Measurements from ENCODE around the gene SPTBN2.

The SPTBN2 gene

GRCh38 chr11:66719111-66719872 is 9.7 kb downstream of the SPTBN2 start:
- no peak overlapping the region for H3K4me3 ChIP-seq (ENCODE audit: low read length)
- TF ChIP-seq ZNF274 (IDR thresholded peaks at IDR 0.05; ENCODE audit: low read depth, low read length): no peak

- no peak overlapping the region for H3K4me3 ChIP-seq (ENCODE audit: low read length)
- TF ChIP-seq ZNF274 (IDR thresholded peaks at IDR 0.05; ENCODE audit: low read depth, low read length): no peak
These were observed 10.6 kb downstream of the SPTBN2 start for GRCh38 chr11:66718320-66718971.

GRCh38 chr11:66717925-66718319 is 11.1 kb downstream of the SPTBN2 start:
- no peak overlapping the region for H3K4me3 ChIP-seq (ENCODE audit: low read length)
- TF ChIP-seq ZNF274 (IDR thresholded peaks at IDR 0.05; ENCODE audit: low read depth, low read length): no peak

DNA sequence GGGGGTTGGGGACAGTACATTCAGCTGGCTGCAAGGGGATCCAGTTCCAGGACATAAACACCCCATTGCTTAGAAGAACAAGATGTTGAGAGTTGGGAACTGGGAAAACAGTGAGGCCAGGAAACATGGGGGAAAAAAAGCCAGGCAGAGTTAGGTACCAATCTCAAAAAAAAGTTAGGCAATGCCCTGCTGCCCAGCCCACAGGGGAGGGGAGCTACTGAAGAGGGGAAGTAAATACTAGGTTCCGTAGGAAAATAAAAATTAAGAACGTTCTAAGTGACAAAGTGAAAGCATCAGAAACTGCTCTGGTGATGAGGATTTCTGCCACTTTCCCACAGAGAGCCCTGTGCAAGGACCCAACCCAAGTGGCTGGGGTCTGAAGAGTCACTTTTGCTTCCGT is 12.0 kb downstream of the SPTBN2 start:
- no peak overlapping the region for H3K4me3 ChIP-seq (ENCODE audit: low read length)
- TF ChIP-seq ZNF274 (IDR thresholded peaks at IDR 0.05; ENCODE audit: low read depth, low read length): no peak

DNA sequence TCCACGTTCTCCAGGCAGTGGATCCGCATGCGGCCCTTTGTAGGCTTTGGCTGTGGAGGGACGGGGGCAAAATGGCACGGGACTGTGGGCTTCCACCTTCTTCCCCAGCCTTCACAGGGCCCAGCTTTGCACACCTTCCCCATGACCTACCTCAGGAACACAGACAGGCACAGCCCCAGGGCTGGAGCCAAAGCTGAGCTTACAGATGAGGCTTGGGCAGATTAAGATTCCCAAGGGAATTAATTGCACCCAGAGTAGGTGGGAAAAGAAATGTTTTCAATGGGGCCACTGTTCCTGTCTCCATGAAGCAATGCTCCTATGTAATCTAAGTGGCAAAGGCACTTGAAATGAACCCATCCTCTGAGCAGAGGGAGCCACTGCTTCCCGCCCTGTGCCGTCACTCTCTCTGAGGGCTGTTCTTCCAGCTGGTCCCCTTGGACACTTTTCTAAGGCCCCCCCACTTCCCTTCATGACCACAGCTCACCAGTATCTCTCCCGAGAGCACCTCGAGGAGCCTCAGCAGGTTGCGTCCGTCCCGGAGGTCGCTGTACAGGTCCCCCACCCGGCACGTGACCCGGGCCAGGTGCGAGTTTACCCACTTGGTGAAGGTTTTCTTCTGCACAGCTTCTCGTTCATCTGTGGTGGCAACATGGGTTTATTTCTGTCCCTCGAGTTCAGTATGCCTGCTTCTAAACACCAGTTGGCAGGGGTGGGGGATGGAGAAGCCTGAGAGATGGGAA is 13.5 kb downstream of the SPTBN2 start:
- no peak overlapping the region for H3K4me3 ChIP-seq (ENCODE audit: low read length)
- TF ChIP-seq ZNF274 (IDR thresholded peaks at IDR 0.05; ENCODE audit: low read depth, low read length): no peak

DNA sequence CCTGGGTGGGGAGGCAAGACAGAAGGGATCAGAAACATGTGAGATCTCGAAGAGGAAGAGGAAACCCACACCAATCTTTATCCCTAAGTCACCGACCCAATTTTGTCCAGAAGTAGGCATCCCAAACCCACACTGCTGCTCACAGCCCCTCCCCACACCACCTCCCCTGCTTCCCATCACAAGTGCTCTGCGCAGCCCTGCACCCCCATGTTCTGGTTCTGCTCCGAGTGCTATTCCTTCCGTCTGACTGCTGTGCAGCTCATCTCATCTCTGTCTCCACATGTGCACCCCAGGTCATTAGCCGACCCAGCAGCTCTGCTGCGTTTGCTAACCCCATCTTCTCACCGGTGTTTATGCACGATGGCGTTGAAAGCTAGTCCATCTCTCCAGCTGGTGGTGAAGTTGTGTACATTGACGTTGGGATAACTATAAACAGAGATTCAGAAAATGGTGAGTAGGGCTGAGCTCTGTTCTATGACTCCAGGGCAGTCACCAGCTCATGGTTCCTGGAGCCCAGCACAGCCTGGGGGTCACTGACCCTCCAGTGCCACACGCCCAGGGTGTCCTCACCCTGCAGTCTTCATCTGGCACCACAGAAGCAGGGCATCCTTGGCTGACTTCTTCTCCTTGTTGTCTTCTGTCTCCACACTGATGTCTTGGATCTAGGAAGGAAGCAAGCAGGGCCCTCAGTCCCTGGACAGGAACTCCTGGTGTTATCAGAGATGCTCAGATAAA is 15.1 kb downstream of the SPTBN2 start:
- TF ChIP-seq ZNF274 (IDR thresholded peaks at IDR 0.05; ENCODE audit: low read depth, low read length): no peak
- H3K4me3 ChIP-seq (ENCODE audit: low read length): no peak overlapping the region

DNA sequence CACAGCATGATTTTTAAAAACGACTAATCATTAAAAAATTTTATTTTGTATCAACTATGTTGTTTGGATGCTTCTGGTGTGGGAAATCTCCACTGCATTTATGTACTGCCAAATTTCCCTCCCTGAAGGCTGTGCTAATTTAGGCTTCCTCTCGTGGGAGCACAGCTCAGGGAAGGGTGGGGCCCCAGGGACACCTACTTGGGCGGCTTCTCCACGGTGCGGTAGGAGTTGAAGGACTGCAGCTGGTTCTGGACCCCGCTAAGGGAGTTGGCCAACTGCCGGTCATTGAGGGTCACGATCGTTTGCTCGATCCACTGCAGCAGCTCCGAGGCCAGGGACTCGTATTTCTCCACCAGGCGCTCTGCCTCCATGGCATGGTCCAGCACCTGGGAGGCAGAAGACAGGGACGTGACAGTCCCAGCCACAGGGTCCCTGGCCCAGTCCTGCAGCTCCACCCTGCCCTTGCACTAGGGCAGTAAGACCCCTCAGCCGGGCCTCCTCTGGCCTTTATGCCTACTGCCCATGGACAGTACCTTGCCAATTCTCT is 18.6 kb downstream of the SPTBN2 start:
- no peak for TF ChIP-seq ZNF274 (IDR thresholded peaks at IDR 0.05; ENCODE audit: low read depth, low read length)
- no peak overlapping the region for H3K4me3 ChIP-seq (ENCODE audit: low read length)

- no peak for TF ChIP-seq ZNF274 (IDR thresholded peaks at IDR 0.05; ENCODE audit: low read depth, low read length)
- H3K4me3 ChIP-seq (ENCODE audit: low read length): no peak overlapping the region
These were observed 20.3 kb downstream of the SPTBN2 start for GRCh38 chr11:66708701-66709100.

DNA sequence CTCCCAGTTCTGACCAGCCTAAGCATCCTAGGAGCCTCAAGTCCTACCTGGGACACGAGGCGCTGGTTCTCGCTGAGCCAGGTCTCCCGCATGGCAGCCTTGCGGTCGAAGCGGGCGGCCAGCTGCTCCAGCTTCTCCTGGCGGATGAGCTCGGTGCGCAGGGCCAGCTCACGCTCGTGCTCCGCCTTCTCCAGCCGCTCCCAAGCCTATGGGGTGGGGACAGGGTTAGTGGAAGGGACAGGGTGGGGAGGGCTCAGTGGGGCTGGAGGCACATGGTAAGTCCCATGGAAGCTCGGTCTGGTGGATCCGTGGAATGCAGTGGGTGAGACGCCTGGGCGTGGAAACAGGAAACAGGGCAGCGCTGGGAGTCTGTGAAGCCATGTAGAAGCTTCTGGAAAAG is 20.9 kb downstream of the SPTBN2 start:
- TF ChIP-seq ZNF274 (IDR thresholded peaks at IDR 0.05; ENCODE audit: low read depth, low read length): no peak
- H3K4me3 ChIP-seq (ENCODE audit: low read length): no peak overlapping the region

DNA sequence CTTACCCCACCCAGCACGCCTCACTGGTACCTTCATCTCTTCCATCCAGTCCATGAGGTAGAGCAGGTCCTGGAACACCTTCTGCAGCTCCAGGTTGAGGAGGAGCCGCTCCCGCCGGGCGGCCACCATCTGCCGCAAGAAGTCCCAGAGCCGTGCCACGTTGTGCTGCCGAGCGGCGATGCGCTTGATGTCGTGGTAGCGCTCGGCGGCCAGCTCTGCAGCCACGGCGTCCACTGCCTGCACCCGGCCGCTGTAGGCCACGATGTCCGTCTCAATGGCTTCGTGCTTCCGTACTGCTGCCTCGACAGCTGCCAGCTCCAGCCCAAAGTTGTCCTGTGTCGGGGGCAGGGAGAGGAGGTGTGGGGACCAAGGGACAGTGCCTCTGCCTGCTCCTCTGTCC is 21.5 kb downstream of the SPTBN2 start:
- TF ChIP-seq ZNF274 (IDR thresholded peaks at IDR 0.05; ENCODE audit: low read depth, low read length): no peak
- no peak overlapping the region for H3K4me3 ChIP-seq (ENCODE audit: low read length)

DNA sequence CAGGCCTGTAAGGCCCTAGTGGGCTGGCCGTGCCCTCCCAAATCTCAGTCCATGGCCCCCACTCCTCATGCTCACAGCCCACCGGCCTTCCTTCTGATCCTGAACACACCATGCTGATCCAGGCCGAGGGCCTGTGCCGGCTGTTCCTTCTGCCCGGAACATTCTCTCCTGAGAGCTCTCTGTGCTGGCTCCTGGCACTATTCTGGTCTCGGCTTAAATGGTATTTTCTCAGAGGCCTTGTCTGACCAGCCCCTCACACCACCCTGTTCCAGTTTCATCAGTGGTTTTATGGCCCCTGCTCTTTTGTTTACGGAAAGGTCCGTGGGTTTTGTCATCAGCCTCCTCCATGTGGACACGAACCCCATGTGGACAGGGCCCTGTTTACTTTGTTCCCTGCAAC is 22.0 kb downstream of the SPTBN2 start:
- no peak overlapping the region for H3K4me3 ChIP-seq (ENCODE audit: low read length)
- TF ChIP-seq ZNF274 (IDR thresholded peaks at IDR 0.05; ENCODE audit: low read depth, low read length): no peak

DNA sequence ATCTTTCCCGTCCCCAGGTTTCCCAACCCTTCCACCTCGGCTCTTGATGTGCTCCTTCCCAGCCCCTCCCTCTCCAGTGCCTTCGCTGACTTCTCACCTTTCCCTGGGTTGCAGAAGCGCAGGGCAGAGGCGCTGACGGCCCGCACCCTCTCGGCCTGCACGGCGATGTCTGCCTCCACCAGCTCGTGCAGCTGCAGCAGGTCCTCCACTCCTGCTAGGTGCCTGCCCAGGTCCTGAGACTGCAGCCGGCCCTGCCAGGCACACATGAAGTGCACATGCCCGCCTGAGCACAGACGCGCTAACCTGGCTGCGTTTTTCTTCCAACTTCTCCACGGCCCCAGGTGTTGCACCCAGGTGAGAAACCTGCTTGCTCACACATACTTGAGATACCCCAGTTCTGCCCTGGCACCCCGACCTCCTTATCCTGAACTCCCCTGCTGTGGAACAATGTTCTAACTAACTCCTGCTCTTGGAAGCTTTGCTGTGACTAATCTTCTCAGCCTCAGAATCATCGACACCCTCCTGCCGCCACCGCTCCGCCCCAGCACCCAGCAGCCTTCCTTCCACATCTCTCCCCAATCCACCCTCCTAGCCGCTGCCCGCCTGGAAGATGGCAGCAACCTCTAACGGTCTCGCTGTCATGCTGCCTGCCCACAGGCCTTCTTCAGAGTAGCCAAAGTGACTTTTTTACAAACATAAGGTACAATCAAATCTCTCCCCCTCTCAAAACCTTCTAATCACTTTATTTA is 23.3 kb downstream of the SPTBN2 start:
- no peak for TF ChIP-seq ZNF274 (IDR thresholded peaks at IDR 0.05; ENCODE audit: low read depth, low read length)
- no peak overlapping the region for H3K4me3 ChIP-seq (ENCODE audit: low read length)

GRCh38 chr11:66704659-66705360 is 24.2 kb downstream of the SPTBN2 start:
- TF ChIP-seq ZNF274 (IDR thresholded peaks at IDR 0.05; ENCODE audit: low read depth, low read length): no peak
- H3K4me3 ChIP-seq (ENCODE audit: low read length): no peak overlapping the region
